T-helper 1 cell treated with Interleukin-12 subunit alpha and Interleukin-12 subunit beta and Interleukin-4 antibody, amounts not matched to agents 30 μg/mL and 1 μg/mL, for 36 hours (primary cell): ENCODE measurements around the gene POU2F3.

ENCODE experiments used
- H3K27ac Mint-ChIP-seq: one replicate; pipeline ENCODE4 v1.8.0; 2021; ENCODE audit warnings: mild to moderate bottlenecking, mixed read lengths
- H3K27me3 Mint-ChIP-seq: one replicate; pipeline ENCODE4 v1.8.0; 2021; ENCODE audit warnings: low read depth, mixed read lengths
- H3K36me3 Mint-ChIP-seq: one replicate; pipeline ENCODE4 v1.8.0; 2021; ENCODE audit warnings: low read depth, mixed read lengths
- H3K4me1 Mint-ChIP-seq: one replicate; pipeline ENCODE4 v1.8.0; 2021; ENCODE audit warnings: low read depth, mixed read lengths
- H3K4me3 Mint-ChIP-seq: one replicate; pipeline ENCODE4 v1.8.0; 2021; ENCODE audit warnings: mild to moderate bottlenecking, moderate library complexity, mixed read lengths
- H3K9me3 Mint-ChIP-seq: one replicate; pipeline ENCODE4 v1.8.0; 2021; ENCODE audit warnings: mixed read lengths

Gene POU2F3

GRCh38 chr11:120227228-120227852 lies 12.6 kb upstream of the POU2F3 start:
- H3K4me3 Mint-ChIP-seq: no peak overlapping the region
- peaks cover 3% of the 10 kb centered on the region for H3K4me1 Mint-ChIP-seq
- H3K27me3 Mint-ChIP-seq: peaks cover 20% of the 10 kb centered on the region
- no peak overlapping the region for H3K27ac Mint-ChIP-seq
- H3K9me3 Mint-ChIP-seq: no peaks in the 10 kb centered on the region
- no peaks in the 10 kb centered on the region for H3K36me3 Mint-ChIP-seq

GRCh38 chr11:120228794-120229384 lies 11.1 kb upstream of the POU2F3 start:
- Mint-ChIP-seq H3K27ac (no peak overlapping the region), H3K36me3 (no peaks in the 10 kb centered on the region), H3K4me1 (peaks cover 3% of the 10 kb centered on the region), H3K27me3 (peaks cover 28% of the 10 kb centered on the region), H3K4me3 (no peak overlapping the region), H3K9me3 (no peaks in the 10 kb centered on the region)

GRCh38 chr11:120229451-120230424 lies 10.2 kb upstream of the POU2F3 start:
- H3K4me1 Mint-ChIP-seq: peaks cover 3% of the 10 kb centered on the region
- no peak overlapping the region for H3K4me3 Mint-ChIP-seq
- H3K27ac Mint-ChIP-seq: no peak overlapping the region
- H3K36me3 Mint-ChIP-seq: no peaks in the 10 kb centered on the region
- no peaks in the 10 kb centered on the region for H3K9me3 Mint-ChIP-seq
- peaks cover 29% of the 10 kb centered on the region for H3K27me3 Mint-ChIP-seq

GRCh38 chr11:120230433-120231071 lies 9.4 kb upstream of the POU2F3 start:
- H3K4me1 Mint-ChIP-seq: peaks cover 7% of the 10 kb centered on the region
- H3K27ac Mint-ChIP-seq: no peak overlapping the region
- H3K27me3 Mint-ChIP-seq: peaks cover 31% of the 10 kb centered on the region

DNA sequence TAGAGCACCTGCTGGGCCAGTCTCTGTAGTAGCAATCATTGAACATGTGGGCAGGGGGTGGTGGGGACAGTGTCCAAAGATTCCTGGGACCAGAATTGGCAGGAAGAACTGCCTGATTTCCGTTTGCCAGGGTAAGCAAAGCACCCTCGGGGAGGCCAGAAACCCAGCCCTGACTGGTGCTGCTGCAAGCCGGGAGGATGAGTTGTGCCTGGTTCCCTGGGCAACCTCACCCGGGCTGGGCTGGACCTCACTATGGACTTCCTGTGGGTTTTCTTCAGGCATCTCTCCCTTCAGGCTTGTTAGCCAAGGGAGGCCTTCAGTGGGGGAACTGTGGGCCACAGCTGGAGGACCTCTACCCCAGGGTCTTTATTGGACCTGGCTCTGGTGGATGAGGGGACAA lies 8.0 kb upstream of the POU2F3 start:
- Mint-ChIP-seq H3K27me3 (peaks cover 43% of the 10 kb centered on the region), H3K27ac (no peak overlapping the region), H3K4me3 (no peak overlapping the region), H3K9me3 (no peaks in the 10 kb centered on the region), H3K4me1 (peaks cover 14% of the 10 kb centered on the region), H3K36me3 (no peaks in the 10 kb centered on the region)

More at GRCh38 chr11:120230433-120231071, 9.4 kb upstream of the POU2F3 start:
- H3K9me3 Mint-ChIP-seq: no peaks in the 10 kb centered on the region
- H3K36me3 Mint-ChIP-seq: no peaks in the 10 kb centered on the region
- no peak overlapping the region for H3K4me3 Mint-ChIP-seq

- Mint-ChIP-seq H3K27ac (no peak overlapping the region), H3K4me1 (peaks cover 13% of the 10 kb centered on the region), H3K36me3 (no peaks in the 10 kb centered on the region), H3K4me3 (no peak overlapping the region), H3K9me3 (no peaks in the 10 kb centered on the region), H3K27me3 (peaks cover 55% of the 10 kb centered on the region)
Observed at GRCh38 chr11:120233207-120233803, 6.6 kb upstream of the POU2F3 start.

DNA sequence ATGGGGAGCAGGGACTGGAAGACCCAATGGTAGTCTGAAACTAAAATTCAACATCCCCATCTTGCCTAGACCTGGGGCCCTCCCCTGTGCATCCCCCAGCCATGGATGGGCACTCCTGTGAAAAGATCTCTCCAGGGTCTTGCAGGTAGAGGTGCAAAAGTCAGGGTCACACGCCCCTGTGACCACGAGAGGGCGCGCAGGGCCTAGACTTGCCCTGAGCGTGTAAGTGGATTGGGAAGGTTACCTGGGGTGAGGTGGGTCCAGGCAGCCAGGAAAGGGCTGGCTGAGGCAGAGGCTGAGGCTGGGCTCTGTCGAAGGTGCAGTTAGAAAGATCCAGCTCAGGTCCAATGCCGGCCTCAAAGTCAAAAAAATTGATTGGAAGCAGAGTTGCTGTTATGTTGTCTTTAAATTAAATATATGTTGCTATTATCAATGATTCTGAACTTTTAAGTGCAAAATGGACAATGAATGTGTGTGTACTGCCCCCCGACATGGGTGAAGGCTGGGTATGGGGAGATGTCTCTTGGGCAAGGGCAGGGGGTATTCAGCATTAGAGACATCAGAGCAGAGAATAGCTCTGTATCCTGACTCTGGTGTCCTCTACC lies 4.8 kb upstream of the POU2F3 start:
- H3K9me3 Mint-ChIP-seq: no peaks in the 10 kb centered on the region
- H3K36me3 Mint-ChIP-seq: peaks cover 1% of the 10 kb centered on the region
- peaks cover 13% of the 10 kb centered on the region for H3K4me1 Mint-ChIP-seq
- no peak overlapping the region for H3K27ac Mint-ChIP-seq
- no peak overlapping the region for H3K4me3 Mint-ChIP-seq
- H3K27me3 Mint-ChIP-seq: peaks cover 61% of the 10 kb centered on the region

DNA sequence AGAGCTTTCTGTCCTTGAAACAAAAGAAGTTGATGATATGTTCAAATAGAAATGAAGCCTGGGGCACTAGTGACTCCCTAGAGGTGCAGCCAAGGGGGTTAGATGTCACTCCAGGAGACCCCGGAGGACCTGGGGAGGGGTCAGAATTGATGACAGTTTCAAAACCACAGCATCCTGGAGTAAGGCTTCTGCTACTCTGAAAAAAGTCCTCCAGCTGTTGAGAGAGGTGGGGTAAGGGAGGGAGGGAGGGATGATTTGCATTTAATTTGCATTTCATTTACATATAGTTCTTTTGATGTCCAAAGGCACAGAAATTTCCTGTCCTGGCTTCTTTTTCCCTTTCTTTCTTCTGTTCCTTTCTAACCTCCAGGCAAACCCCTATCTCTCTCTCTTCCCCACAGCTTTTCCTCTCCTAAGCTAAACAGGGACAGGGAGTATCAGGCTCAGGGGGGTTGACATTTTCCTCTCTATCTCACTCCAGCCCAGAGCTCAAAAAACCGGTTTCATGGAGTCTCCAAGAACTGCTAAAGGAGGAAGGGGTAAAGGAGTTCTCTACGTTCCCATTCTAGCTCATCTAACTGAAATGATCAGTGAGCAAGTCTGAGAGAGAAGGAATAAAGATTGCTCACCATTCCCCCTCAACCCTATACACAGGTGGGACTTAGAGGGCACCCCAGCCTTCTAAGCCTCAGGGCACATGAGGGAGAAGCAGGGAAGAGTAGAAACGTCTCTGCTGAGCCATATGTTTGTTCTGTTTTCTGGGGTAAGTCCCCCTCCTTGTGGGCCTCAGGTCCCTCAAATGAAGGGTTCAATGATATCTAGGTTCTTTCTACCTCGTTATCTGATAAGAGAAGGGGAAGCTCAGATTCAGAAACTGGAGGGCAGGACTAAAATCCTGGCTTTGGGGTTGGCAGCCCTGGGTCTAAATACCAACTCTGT lies 3.5 kb upstream of the POU2F3 start:
- peaks cover 75% of the 10 kb centered on the region for H3K27me3 Mint-ChIP-seq
- H3K4me1 Mint-ChIP-seq: peaks cover 18% of the 10 kb centered on the region
- no peak overlapping the region for H3K27ac Mint-ChIP-seq
- no peak overlapping the region for H3K4me3 Mint-ChIP-seq
- peaks cover 4% of the 10 kb centered on the region for H3K36me3 Mint-ChIP-seq
- H3K9me3 Mint-ChIP-seq: no peaks in the 10 kb centered on the region

DNA sequence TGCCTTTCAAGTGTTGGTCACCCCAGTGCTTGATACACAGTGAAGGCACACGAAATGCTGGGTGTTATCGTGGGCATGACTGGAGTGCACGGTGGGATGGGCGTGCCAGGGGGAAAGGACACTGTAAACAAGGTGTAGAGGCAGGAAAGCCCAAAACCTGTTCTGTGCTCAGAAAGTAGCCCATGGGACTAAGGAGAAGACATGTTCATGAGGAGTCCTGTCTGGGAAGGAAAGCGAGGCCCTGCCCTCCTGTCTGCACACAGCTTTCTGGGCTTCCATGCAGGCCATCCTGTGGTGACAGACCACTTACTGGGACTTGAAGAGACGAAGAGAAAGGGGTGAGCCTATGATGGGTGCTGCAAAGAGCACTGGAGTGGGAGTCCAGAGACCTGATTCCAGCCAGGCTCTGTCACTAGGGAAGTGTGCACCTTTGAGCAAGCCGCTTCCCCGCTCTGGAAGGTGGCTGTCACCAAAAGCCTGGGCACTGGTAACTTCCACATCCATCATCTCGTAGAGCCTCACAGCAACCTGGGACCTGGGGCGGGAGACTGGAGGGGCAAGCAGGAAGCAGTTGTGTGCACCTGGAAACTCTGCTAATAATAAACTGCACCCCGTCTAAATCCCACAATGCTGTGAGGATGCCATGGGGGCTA lies 846 bp upstream of the POU2F3 start:
- H3K4me1 Mint-ChIP-seq: peaks cover 21% of the 10 kb centered on the region
- H3K4me3 Mint-ChIP-seq: no peak overlapping the region
- no peaks in the 10 kb centered on the region for H3K9me3 Mint-ChIP-seq
- H3K36me3 Mint-ChIP-seq: peaks cover 4% of the 10 kb centered on the region
- H3K27me3 Mint-ChIP-seq: peaks cover 87% of the 10 kb centered on the region
- no peak overlapping the region for H3K27ac Mint-ChIP-seq

DNA sequence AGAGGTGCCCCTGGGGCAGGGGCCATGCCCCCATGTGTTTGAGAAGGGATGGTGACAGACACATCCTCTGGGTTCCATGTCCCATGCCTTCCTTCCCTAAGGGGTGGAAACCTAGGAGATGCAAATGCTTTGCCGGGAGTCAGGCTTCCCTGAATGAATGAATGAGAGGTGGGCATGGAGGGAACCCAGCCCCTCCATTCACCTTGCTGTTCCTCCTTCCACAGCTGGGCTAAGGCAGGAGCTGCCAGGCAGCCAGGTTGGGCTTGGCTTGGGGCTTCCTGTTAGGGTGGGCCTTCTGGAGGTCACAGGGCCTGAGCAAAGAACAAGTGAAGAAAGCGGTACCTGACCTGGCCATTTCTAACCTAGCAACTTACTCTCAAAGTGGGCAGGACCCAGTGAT lies 926 bp downstream of the POU2F3 start:
- H3K4me1 Mint-ChIP-seq: peaks cover 30% of the 10 kb centered on the region
- H3K4me3 Mint-ChIP-seq: no peak overlapping the region
- peaks cover 85% of the 10 kb centered on the region for H3K27me3 Mint-ChIP-seq
- H3K9me3 Mint-ChIP-seq: no peaks in the 10 kb centered on the region
- peaks cover 4% of the 10 kb centered on the region for H3K36me3 Mint-ChIP-seq
- no peak overlapping the region for H3K27ac Mint-ChIP-seq

- Mint-ChIP-seq H3K4me3 (no peak overlapping the region), H3K4me1 (peaks cover 30% of the 10 kb centered on the region), H3K9me3 (no peaks in the 10 kb centered on the region), H3K27ac (no peak overlapping the region), H3K27me3 (peaks cover 85% of the 10 kb centered on the region), H3K36me3 (peaks cover 4% of the 10 kb centered on the region)
Observed at GRCh38 chr11:120241277-120241676, 1.3 kb downstream of the POU2F3 start.

DNA sequence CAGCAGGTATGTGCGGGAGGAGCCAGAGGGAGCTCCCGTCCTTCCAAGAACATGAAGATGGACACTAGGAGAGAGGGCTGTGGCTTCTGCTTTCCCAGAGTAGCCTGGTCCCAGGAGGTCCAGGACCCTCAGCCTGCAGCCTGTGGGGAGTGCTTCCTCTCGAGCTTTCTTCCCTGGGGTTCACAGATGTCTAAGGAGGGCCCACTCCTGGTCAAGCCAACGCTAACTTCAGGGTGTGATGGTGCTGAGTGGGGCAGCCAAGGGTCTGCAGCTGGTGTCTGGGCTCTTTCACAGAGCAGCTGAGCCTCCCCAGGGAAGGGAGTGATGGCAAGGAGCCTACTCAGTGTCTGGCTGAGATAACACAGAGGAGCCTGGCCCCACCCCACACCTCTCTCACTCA lies 3.3 kb downstream of the POU2F3 start:
- H3K27me3 Mint-ChIP-seq: peaks cover 77% of the 10 kb centered on the region
- H3K27ac Mint-ChIP-seq: no peak overlapping the region
- peaks cover 4% of the 10 kb centered on the region for H3K36me3 Mint-ChIP-seq
- H3K4me1 Mint-ChIP-seq: peaks cover 44% of the 10 kb centered on the region
- no peak overlapping the region for H3K4me3 Mint-ChIP-seq
- H3K9me3 Mint-ChIP-seq: no peaks in the 10 kb centered on the region
